HG02588 (cell line): ENCODE data around the gene WDR12.
A peak's percentile ranks its signal among the peaks of the same experiment; 100 is the strongest.
"Not testable (repeated sequence)": the region's sequence is repeated elsewhere in the genome, so short reads cannot be mapped to it uniquely, and the experiment has no call there.

Experiments
- ATAC-seq: cut with Tn5 transposase; IDR thresholded peaks from one replicate; pipeline ENCODE4 v1.9.1; 2021; ENCODE audit warnings: mild to moderate bottlenecking, moderate library complexity; ENCODE audit not compliant: unreplicated experiment

WDR12 gene

GRCh38 chr2:202911512-202912341 lies at the start of gene WDR12, which contains the start of gene CARF:
WDR12 (minus strand) TSS chr2:202911673; CDS start chr2:202911476, 197 bp downstream.
CARF (plus strand) TSS chr2:202912275; CDS start chr2:202941903, 29,628 bp downstream.
- ATAC-seq: peak; percentile 74

- no peak for ATAC-seq
Observed at GRCh38 chr2:202960524-202960923, 49.1 kb upstream of the WDR12 start.

- no peak for ATAC-seq
Observed at GRCh38 chr2:202950592-202950991, 39.1 kb upstream of the WDR12 start.

GRCh38 chr2:202949333-202949732 lies 37.9 kb upstream of the WDR12 start:
- ATAC-seq: not testable (repeated sequence)

GRCh38 chr2:202945497-202945896 lies 34.0 kb upstream of the WDR12 start:
- ATAC-seq: no peak

- no peak for ATAC-seq
Observed at GRCh38 chr2:202944816-202945215, 33.3 kb upstream of the WDR12 start.

GRCh38 chr2:202944408-202944807 lies 32.9 kb upstream of the WDR12 start:
- no peak for ATAC-seq

GRCh38 chr2:202941771-202942170 lies 30.3 kb upstream of the WDR12 start:
- no peak for ATAC-seq

GRCh38 chr2:202938960-202939359 lies 27.5 kb upstream of the WDR12 start:
- ATAC-seq: no peak

GRCh38 chr2:202934456-202934855 lies 23.0 kb upstream of the WDR12 start:
- ATAC-seq: no peak

- no peak for ATAC-seq
Observed at GRCh38 chr2:202933958-202934357, 22.5 kb upstream of the WDR12 start.

GRCh38 chr2:202933139-202933510 lies 21.7 kb upstream of the WDR12 start:
- no peak for ATAC-seq

GRCh38 chr2:202932425-202933138 lies 21.1 kb upstream of the WDR12 start:
- ATAC-seq: no peak

GRCh38 chr2:202918860-202919259 lies 7.4 kb upstream of the WDR12 start:
- no peak for ATAC-seq

GRCh38 chr2:202912342-202913201 lies 1.1 kb upstream of the WDR12 start:
- peak; percentile 48 for ATAC-seq

- peak; percentile 19 for ATAC-seq
Observed at GRCh38 chr2:202911203-202911511, 316 bp downstream of the WDR12 start.

- no peak for ATAC-seq
Observed at GRCh38 chr2:202910698-202911097, 775 bp downstream of the WDR12 start.

GRCh38 chr2:202910250-202910649 lies 1.2 kb downstream of the WDR12 start:
- not testable (repeated sequence) for ATAC-seq

- ATAC-seq: no peak
Observed at GRCh38 chr2:202909394-202910192, 1.9 kb downstream of the WDR12 start.

GRCh38 chr2:202908186-202908585 lies 3.3 kb downstream of the WDR12 start:
- ATAC-seq: no peak
